SW 1271 (cell line): ENCODE measurements around the gene PLEKHG5.

Experiments
- DNase-seq, 2 experiments: peaks; one replicate each; lab custom pipeline; 2025; lab: John Stamatoyannopoulos, UW

PLEKHG5 gene

GRCh38 chr1:6509220-6509918 lies 17.9 kb upstream of the PLEKHG5 start:
- DNase-seq: no peak

DNA sequence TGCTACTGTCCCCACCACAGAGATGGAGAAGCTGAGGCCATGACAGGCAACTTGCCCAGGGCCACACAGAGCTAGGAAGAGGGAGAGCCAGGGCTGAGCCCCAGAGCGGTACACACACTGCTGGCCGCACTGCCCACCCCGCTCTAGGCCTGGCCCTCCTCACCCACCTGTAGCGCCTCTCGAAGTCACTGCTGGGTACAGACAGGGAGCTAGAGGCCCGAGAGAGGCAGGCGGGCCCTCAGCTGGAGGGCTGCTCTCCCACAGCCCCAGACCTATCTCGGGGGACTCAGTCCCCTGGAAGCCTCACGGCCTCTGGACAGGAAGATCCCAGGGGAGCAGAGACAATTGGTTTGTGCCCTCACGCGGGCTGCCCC lies 17.3 kb upstream of the PLEKHG5 start:
- no peak for DNase-seq

DNA sequence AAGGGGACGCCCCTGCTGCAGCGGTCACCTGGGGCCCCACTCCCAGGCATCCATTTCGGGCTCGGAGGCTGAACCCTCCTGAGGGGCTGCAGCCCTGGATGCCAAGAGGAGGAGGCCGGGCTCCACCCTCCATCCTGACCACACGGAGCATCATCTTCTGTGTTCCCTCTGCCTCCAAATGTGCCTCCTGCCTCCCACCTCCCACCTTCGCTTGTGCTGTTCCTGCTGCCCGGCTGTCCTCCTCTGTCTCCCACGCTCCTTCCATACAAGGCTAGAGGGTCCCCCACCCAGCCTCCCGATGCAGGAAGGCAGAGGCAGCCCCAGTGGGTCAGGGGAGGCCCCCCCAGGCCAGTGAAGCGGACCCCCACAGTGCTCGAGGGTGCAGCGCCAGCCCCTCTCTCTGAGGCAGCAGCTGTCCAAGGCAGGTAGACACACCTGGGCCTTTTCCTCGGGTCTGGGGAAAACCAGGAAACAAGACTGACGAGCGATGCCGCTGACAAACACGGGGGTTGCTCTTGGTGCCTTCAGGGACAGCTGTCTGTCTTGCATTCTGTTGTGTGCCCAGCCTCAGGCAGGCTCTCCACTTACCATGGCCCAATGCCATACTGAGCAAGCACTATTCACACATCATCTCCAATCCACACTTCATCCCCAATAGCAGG lies 16.8 kb upstream of the PLEKHG5 start:
- no peak for DNase-seq

- no peak for DNase-seq
These were observed 16.0 kb upstream of the PLEKHG5 start for GRCh38 chr1:6507461-6507911.

GRCh38 chr1:6507037-6507428 lies 15.6 kb upstream of the PLEKHG5 start:
- no peak for DNase-seq

GRCh38 chr1:6506210-6507036 lies 15.0 kb upstream of the PLEKHG5 start:
- no peak for DNase-seq

GRCh38 chr1:6505367-6506209 lies 14.1 kb upstream of the PLEKHG5 start:
- DNase-seq: no peak

DNA sequence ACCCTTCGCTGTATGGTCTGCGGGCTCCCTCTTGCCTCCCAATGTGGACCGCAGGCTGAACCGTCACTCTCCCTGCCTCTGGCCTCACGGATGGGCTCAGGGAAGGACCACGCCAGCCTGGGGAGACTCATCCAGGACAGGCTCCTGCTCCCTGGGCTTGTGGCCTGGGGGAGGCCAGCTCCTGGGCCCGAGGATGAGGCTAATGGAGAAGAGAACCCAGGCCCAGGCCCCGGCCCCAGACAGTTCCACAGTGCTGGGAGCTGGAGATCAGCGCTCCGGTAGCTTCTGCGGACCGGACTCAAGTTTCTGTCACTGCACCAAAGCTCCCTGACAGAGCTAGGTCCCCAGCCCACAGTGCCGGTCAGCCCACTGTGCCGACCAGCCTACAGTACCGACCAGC lies 13.4 kb upstream of the PLEKHG5 start:
- no peak for DNase-seq

GRCh38 chr1:6503884-6504602 lies 12.6 kb upstream of the PLEKHG5 start:
- no peak for DNase-seq

DNA sequence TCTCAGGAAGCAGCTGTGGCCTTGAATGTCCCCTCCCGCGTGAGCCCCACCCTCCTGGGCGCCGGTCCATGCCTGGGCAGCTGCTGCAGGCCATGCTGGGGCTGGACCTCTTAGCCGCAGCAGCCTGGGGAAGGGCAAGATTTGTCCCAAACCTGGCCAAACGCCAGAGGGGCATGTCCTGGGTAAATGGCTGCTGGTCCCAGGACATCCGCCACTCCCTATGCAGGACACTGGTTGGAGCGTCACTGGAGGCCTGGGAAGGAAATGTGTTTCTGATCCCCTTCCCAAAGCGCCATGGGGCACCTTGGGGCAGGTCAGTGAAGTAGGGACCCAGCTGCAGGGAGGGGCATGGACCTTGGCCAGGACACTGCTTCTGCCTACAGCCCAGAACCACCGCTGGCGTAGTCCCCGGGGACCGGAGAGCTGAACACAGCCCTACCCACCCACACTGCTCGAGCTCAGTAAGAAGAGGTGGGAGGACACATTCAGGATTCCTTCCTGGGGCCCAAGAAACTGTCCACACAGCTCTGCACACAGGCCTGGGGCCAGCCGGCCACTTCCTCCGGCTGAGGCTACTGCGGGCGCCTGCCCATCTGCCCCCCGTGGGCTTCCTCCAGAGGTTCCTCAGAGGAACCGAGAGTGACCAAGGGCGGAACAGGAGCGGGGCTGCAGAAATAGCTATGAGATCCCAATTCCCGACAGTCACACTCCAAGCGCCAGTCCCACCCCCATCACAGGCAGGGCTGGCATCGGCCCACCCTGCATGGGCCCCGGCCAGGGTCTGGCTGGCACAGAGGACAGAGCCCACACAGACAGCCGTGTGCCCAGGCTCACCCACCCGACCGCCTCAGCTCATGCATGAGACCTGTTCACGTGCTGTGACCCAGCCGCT lies 10.8 kb upstream of the PLEKHG5 start:
- no peak for DNase-seq

GRCh38 chr1:6501279-6501813 lies 9.9 kb upstream of the PLEKHG5 start:
- DNase-seq: no peak

GRCh38 chr1:6500544-6501278 lies 9.2 kb upstream of the PLEKHG5 start:
- DNase-seq: no peak

DNA sequence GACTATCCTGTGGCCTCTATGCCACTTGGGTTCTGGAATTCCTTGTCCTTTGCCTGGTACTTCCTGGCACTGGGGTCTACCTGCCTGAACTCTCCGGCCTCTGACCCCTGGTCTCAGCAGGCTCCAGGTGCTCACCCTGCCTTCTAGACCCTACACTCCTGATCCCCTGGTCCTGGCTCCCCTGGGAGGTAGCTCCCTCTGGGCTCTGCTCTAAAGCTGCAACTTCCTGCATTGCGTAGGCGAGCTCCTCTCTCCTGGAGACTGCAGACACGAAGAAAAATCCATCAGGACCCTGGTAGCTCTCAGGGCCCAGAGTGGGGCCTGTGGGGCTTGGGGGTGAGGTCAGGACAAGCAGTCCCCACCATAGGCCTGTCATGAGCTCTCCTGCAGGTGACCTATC lies 7.8 kb upstream of the PLEKHG5 start:
- DNase-seq: no peak

DNA sequence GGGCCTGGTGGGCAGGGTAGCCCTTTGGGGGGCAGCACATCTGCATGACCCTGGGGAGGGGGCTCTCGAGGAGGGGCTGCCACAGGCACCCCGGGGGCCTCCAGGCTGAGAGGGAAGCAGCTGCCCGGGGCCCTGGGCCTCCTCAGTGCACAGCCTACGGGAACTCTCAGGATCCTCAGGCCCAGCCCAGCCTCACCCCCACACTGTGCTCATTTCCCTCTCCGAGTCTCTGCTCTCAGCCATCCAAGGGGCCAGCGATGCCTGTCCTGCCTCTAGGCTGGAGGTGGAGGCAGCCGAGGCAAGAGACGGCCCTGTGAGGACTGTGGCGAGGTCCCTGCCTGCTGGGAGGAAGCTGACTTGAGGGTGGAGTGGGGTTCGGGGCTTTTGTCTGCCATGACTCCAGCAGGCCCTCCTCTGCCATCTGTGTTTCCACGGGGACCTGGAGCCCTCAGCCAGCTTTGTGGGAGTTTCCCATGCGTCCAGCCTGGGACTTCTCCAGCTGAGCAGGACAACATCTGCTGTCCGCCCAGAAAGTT lies 7.2 kb upstream of the PLEKHG5 start:
- DNase-seq: no peak

DNA sequence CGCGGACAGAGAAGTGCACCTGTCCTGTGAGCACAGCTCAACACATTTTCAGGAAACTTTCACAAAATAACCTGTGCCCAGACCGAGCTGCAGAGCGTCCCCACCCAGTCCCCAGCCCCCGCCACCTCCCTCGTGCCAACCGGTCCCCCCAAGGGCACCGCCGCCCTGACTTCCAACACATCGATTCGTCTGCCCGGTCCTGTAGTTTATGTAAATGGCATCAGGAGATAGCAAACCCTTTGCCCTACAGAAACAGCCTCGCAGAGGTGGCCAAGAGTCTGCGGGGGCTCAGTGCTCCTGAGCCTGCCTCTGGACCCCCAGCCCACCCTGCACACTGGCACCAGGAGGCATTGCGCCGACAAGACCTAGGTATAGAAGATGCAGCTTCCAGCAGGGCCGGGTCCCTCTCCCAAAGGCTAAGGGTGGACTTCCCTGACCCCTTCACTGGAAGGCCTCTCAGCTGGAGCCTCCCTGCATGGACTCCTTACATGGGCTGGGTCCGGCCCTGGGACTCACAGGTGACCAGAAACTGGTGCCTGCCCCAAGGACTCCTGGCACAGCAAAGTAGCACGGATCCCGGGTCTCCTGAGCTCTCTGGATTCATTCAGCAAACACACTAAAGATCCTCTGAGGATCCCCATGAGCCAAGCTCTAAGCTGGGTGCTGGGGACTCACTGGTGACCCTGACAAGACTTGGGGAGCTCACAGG lies 6.6 kb upstream of the PLEKHG5 start:
- DNase-seq: no peak

GRCh38 chr1:6497215-6497866 lies 5.9 kb upstream of the PLEKHG5 start:
- DNase-seq: peak in 1 of 2 experiments; percentile 56

DNA sequence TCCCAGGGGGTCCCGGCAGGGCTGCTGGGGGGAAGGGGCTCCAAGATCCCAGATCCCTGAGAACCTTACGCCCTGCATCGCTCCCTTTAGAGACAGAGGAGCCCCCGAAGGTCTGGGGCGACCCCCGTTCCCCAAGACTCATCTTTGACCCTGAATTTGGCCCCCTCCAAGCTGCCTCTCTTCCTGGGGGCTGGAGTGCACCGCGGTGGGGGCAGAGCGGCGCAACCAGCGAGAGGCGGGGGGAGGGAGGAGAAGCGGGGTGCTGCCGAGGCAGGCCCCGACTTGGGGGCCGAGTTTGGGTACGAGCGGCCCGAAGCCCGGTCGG lies 5.4 kb upstream of the PLEKHG5 start:
- DNase-seq: no peak

- no peak for DNase-seq
These were observed 4.9 kb upstream of the PLEKHG5 start for GRCh38 chr1:6496365-6496721.
